Caki2 (cell line): ENCODE measurements around the gene MADD. TPM values are rescaled to one million over a fixed set of nuclear protein-coding genes. Genes with fewer than 3 reads are reported as not detected.
A peak's percentile ranks its signal among the peaks of the same experiment; 100 is the strongest.

Experiments
- DNase-seq: peaks from one replicate; pipeline ENCODE4 v3.0.0-alpha.2; 2015; ENCODE audit warnings: low read depth
- in situ Hi-C: cut with HindIII; loops from 2 replicates; pipeline ENCODE4 v1.10.0; 2016; ENCODE audit warnings: low sequenced_read_pairs, low pct_unique_long_range_greater_than_20kb, mixed read lengths
- total RNA-seq: library from RNA; depleted of rRNA; stranded (reverse); fragments of >200 nt; shearing (Covaris generic); gene quantifications from 2 replicates; pipeline ENCODE4 v1.2.3, GENCODE V29; 2014; ENCODE audit warnings: low replicate concordance

MADD gene
- total RNA-seq, 1 experiment from 2014 or later, result 3.1 TPM

- no peak for DNase-seq
- in situ Hi-C loops, result no loop called here
Observed at GRCh38 chr11:47345890-47346563, 76.1 kb downstream of the MADD start.

DNA sequence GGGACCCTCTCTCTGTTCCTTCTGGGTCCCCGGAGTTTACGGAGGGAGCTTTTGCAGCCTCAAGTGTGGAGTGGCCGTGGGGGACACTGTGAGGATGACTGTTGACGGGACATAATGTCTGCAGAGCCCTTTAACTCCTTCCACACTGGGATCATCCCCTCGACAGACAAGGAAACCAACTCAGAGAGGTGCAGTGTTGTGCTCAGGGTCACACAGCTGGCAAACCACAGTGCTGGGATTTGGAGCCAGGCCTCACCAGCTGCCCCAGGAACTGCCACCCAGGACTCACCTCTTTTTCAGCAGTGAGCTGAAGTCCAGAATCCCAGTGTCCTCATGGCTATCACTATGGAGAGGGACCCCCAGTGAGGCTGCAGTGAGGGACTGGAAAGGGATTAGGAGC lies 77.2 kb downstream of the MADD start:
- in situ Hi-C loops, result no loop called here
- no peak for DNase-seq

GRCh38 chr11:47348131-47348802 lies 78.3 kb downstream of the MADD start:
- in situ Hi-C loops, result no loop called here
- DNase-seq, result no peak

GRCh38 chr11:47348859-47349258 lies 78.9 kb downstream of the MADD start:
- no peak for DNase-seq
- in situ Hi-C loops, result no loop called here

DNA sequence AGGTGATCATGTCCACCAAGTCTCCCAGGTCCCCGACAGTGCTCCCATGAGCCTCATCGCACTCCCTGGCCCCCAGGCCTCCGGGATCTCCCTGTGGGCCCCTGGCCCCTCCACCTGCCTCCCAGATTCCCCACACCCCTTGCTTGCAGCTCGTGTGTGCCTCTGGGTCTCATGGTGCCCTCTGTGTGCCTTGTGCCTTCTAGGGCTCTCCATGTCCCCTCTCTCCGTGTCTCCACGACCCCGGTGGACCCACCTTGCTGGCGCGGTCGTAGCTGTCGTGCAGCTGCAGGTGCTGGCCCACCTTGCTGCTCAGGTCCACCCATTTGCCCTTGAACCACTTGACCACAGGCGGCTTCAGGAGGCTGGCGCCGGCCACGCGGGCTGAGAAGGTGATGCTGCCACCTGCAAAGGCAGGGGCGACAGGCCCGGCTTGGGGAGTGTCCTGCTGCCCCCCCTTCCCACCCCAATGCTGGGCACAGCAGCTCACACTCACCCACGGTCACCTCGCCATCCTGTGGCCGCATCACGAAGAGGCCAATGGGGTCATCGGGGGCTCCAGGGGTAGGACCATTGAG lies 79.7 kb downstream of the MADD start:
- in situ Hi-C loops, result no loop called here
- no peak for DNase-seq

- in situ Hi-C loops, result no loop called here
- DNase-seq, result no peak
Observed at GRCh38 chr11:47350315-47350714, 80.4 kb downstream of the MADD start.

GRCh38 chr11:47351156-47352126 lies 81.5 kb downstream of the MADD start:
- in situ Hi-C loops, result no loop called here
- no peak for DNase-seq

- in situ Hi-C loops, result no loop called here
- no peak for DNase-seq
Observed at GRCh38 chr11:47352556-47352955, 82.6 kb downstream of the MADD start, which contains the start of gene MYBPC3. Gene MYBPC3, minus strand, starts transcription at chr11:47352702. Its CDS starts 55 bp downstream, at chr11:47352647.

GRCh38 chr11:47353978-47354774 lies 84.2 kb downstream of the MADD start:
- in situ Hi-C loops, result no loop called here
- DNase-seq, result no peak

DNA sequence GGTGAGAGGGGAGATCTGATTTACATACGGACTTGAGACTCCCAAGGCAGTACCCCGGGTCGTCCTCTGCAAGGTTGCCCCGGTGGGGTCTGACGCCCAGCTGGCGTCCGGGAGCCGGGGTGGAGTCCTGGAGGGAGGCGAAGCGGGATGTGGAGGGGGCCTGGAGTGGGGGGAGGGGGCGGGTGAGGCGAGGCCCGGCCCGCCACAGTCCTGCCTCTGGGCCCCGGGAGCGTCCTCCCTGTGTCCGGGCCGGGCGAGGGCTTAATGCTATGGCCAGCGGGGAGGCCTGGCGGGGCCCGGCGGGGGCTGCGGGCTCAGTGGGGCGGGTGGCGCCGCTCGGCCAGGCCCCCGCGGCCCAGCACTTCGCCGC lies 85.0 kb downstream of the MADD start:
- in situ Hi-C loops, result no loop called here
- no peak for DNase-seq

- in situ Hi-C loops, result no loop called here
- DNase-seq, result peak; percentile 78
Observed at GRCh38 chr11:47355283-47356128, 85.6 kb downstream of the MADD start.

DNA sequence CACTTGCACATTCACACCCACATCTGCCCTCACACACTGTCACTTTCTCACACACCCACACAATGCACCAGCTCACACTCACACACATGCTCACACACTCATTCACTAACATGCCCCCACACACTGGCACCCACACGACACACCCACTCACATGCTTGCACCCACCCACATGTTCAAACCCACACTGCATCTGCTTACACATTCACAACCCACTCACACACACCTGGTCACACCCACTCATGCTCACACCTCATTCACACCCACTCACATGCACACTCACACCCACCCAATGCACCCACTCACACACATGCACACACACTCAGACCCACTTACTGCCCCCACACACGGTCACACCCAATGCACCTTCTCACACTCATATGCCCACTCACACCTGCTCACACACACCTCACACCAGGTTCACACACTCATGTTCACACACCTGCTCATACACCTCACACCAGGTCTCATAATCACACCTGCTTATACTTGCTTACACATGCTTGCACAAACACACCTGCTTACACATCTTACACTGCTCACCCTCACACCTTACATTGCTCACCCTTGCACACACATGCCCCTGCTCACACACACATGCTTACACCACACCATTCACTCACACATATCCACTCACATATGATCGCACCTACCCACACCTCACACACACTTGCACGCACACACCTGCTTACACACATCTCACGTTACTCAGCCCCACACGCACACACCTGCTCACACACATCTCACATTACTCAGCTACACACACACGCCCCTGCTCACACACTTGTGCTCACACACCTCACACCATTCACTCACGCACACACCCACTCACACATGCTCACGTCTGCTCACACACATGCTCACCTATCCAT lies 86.4 kb downstream of the MADD start:
- in situ Hi-C loops, result no loop called here
- DNase-seq, result no peak

DNA sequence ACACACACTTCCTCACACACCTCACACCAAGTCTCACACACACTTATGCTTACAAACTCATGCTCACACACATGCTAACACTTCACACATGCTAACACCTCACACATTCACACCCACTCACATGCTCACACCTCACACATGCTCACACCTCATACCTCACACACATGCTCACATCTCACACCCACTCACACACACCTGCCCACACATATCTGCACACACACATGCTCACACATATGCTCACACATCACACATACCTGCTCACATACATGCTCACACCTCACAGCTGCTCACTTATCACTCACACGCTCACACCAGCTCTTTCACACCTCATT lies 87.0 kb downstream of the MADD start:
- in situ Hi-C loops, result no loop called here
- no peak for DNase-seq

- in situ Hi-C loops, result no loop called here
- no peak for DNase-seq
Observed at GRCh38 chr11:47357985-47358730, 88.2 kb downstream of the MADD start.

DNA sequence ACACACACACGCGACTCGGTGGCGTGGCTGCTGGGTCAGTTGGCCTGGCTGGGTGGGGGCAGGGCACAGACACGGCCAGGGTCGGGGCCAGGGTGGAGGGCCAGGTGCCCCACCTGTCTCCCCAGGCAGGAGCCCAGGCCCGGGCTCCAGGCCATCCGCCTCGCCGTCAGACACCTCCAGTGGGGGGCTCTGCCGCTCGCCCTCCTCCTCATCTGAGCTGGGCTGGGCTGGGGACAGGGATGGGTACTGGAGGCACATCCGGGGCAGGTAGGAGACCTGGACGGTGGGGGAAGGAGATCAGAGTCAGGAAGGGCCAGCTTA lies 88.8 kb downstream of the MADD start:
- no peak for DNase-seq
- in situ Hi-C loops, result no loop called here

DNA sequence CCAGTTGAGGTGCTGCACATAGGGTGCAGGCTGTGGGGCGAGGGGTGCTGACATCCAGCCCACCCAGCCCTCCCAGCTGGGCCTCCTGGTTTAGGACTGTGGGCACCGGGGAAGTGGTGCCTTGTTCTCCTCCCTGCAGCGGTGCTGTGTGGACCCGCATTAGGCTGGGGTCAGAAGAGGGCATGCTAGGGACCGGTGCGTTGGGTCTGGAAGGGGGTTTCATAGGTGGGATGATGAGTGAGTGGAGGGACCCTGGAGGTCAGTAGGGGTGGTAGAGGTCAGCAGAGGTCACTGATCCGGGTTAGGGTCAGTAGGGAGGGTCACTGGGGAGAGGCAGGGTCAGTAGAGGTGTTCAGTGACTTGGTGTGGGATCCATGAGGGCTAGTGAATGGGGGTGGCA lies 89.2 kb downstream of the MADD start:
- no peak for DNase-seq
- in situ Hi-C loops, result no loop called here
